ENCODE data around the gene GRSF1. TPM values are rescaled to one million over a fixed set of nuclear protein-coding genes. Genes with fewer than 3 reads are reported as not detected.
"Not testable (repeated sequence)": the region's sequence is repeated elsewhere in the genome, so short reads cannot be mapped to it uniquely, and the experiment has no call there.

Gene GRSF1
- total RNA-seq, 4 donors from 2014 or later = 34.0 to 46.6 (median 38.3) TPM

GRCh38 chr4:70788733-70789132 lies 51.0 kb downstream of the GRSF1 start:
- H3K4me1 ChIP-seq = no peaks in the 10 kb centered on the region
- peaks cover 0 to 41% (median 0%) of the 10 kb centered on the region in 3 donors for H3K36me3 ChIP-seq
- DNase-seq = no peak
- no peaks in the 10 kb centered on the region for H3K27me3 ChIP-seq
- H3K4me3 ChIP-seq = no peak overlapping the region
- no peaks in the 10 kb centered on the region for H3K9me3 ChIP-seq
- no peak overlapping the region for H3K27ac ChIP-seq
- TF ChIP-seq POLR2A (IDR thresholded peaks at IDR 0.05) = no peak
- TF ChIP-seq, protein P1, sequence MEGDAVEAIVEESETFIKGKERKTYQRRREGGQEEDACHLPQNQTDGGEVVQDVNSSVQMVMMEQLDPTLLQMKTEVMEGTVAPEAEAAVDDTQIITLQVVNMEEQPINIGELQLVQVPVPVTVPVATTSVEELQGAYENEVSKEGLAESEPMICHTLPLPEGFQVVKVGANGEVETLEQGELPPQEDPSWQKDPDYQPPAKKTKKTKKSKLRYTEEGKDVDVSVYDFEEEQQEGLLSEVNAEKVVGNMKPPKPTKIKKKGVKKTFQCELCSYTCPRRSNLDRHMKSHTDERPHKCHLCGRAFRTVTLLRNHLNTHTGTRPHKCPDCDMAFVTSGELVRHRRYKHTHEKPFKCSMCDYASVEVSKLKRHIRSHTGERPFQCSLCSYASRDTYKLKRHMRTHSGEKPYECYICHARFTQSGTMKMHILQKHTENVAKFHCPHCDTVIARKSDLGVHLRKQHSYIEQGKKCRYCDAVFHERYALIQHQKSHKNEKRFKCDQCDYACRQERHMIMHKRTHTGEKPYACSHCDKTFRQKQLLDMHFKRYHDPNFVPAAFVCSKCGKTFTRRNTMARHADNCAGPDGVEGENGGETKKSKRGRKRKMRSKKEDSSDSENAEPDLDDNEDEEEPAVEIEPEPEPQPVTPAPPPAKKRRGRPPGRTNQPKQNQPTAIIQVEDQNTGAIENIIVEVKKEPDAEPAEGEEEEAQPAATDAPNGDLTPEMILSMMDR (IDR thresholded peaks at IDR 0.05) = no peak

DNA sequence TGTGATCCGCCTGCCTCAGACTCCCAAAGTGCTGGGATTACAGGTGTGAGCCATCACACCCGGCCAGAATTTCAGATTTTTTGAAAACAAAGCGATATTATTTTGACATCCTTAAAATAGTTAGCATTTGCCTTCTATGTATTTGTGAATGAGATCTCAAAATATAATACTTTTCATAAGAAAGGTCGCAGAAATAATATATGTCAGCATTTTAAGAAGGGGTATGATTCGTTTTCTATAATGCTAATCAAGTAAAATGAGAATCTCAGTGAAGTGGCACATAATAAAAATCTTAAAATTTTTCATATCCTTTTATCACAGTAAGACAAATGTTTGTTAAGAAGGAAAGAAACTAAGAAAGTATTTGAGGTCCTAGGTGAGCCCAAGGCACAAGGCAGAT lies 52.2 kb downstream of the GRSF1 start:
- TF ChIP-seq, protein P1 (IDR thresholded peaks at IDR 0.05) = no peak
- TF ChIP-seq POLR2A (IDR thresholded peaks at IDR 0.05) = no peak
- no peak for DNase-seq
- no peaks in the 10 kb centered on the region for H3K27me3 ChIP-seq

DNA sequence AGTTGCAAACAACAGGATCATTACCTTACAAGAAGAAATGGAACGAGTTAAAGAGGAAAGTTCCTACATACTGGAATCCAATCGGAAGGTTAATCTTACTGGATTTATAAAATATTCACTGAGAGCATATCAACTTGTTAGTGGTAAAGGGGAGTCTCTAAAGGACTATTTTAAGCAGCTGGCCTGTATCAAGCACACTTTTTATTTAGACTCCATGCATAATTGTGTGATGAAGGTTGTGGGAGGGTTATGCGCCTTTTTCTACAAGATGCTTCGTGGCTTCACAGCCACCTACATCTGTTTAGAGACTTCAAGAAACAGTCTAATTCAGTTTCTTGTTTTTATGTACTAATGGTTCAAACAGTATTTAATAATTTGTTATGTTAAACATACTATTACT lies 56.6 kb downstream of the GRSF1 start:
- TF ChIP-seq, protein P1 (IDR thresholded peaks at IDR 0.05) = no peak
- no peak for TF ChIP-seq POLR2A (IDR thresholded peaks at IDR 0.05)
- Histone ChIP-seq H3K4me1 (no peaks in the 10 kb centered on the region), H3K36me3 (peaks cover 0 to 42% (median 0%) of the 10 kb centered on the region in 3 donors), H3K27ac (no peak overlapping the region), H3K27me3 (no peaks in the 10 kb centered on the region), H3K9me3 (no peaks in the 10 kb centered on the region), H3K4me3 (no peak overlapping the region)
- no peak for DNase-seq

More for the DNA sequence above, 52.2 kb downstream of the GRSF1 start:
- Histone ChIP-seq H3K4me1 (no peaks in the 10 kb centered on the region), H3K4me3 (no peak overlapping the region), H3K27ac (no peak overlapping the region), H3K9me3 (no peaks in the 10 kb centered on the region), H3K36me3 (peaks cover 0 to 39% (median 0%) of the 10 kb centered on the region in 3 donors)

GRCh38 chr4:70778888-70779422 lies 60.7 kb downstream of the GRSF1 start:
- Histone ChIP-seq H3K4me1 (no peaks in the 10 kb centered on the region), H3K4me3 (no peak overlapping the region), H3K36me3 (peaks cover 0 to 40% (median 0%) of the 10 kb centered on the region in 3 donors), H3K9me3 (no peaks in the 10 kb centered on the region), H3K27me3 (no peaks in the 10 kb centered on the region), H3K27ac (peak overlapping the region in 1 of 4 donors; percentile 9)
- no peak for DNase-seq
- TF ChIP-seq, protein P1 (IDR thresholded peaks at IDR 0.05) = no peak
- no peak for TF ChIP-seq POLR2A (IDR thresholded peaks at IDR 0.05)

GRCh38 chr4:70772929-70773555 lies 66.6 kb downstream of the GRSF1 start:
- no peak for TF ChIP-seq POLR2A (IDR thresholded peaks at IDR 0.05)
- TF ChIP-seq, protein P1 (IDR thresholded peaks at IDR 0.05) = no peak
- no peak for DNase-seq
- Histone ChIP-seq H3K27ac (no peak overlapping the region), H3K36me3 (peaks cover 0 to 53% (median 0%) of the 10 kb centered on the region in 3 donors), H3K4me1 (no peaks in the 10 kb centered on the region), H3K4me3 (no peak overlapping the region), H3K27me3 (no peaks in the 10 kb centered on the region), H3K9me3 (no peaks in the 10 kb centered on the region)

DNA sequence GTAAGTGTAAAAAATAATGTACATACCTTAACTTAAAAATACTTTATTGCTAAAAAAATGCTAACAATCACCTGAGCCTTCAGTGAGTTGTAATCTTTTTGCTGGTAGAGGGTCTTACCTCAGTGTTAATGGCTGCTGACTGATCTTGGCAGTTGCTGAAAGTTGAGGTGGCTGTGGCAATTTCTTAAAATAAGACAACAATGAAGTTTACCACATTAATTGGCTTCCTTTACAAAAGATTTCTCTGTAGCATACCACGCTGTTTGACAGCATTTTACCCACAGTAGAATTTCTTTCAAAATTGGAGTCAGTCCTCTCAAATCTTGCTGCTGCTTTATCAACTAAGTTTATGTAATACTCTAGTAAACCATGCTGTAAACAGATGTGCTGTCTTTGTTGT lies 70.3 kb downstream of the GRSF1 start:
- not testable (repeated sequence) for H3K4me3 ChIP-seq, H3K27ac ChIP-seq, H3K9me3 ChIP-seq, H3K4me1 ChIP-seq, H3K27me3 ChIP-seq, DNase-seq
- peaks cover 0 to 41% (median 0%) of the 10 kb centered on the region in 3 donors for H3K36me3 ChIP-seq
